Activated naive CD8-positive, alpha-beta T cell treated with anti-CD3 and anti-CD28 coated beads, Interleukin-2, amount 10 ng/mL, durations not matched to agents 7 days and 5 days (primary cell): ENCODE results near the gene TRIL. TPM values are rescaled to one million over a fixed set of nuclear protein-coding genes. Genes with fewer than 3 reads are reported as not detected.

ENCODE experiments used
- ATAC-seq: fragments of 150-1000 bp; cut with Tn5 transposase; one replicate; pipeline ENCODE4 v1.10.0; 2021; ENCODE audit warnings: low read depth, moderate library complexity
- POLR2A ChIA-PET: fragments of 350-600 bp; sonication (Branson Sonifier 250); formaldehyde crosslinking; loops from one replicate; lab custom pipeline; 2021; ENCODE audit warnings: antibody characterized with exemption; lab: Charles Lee
- DNase-seq: peaks from one replicate; pipeline ENCODE4 v3.0.0; 2021
- H3K27ac Mint-ChIP-seq: one replicate; pipeline ENCODE4 v1.8.0; 2022; ENCODE audit warnings: mild to moderate bottlenecking, mixed read lengths
- H3K27me3 Mint-ChIP-seq: one replicate; pipeline ENCODE4 v1.8.0; 2022; ENCODE audit warnings: mild to moderate bottlenecking, moderate library complexity, mixed read lengths
- H3K36me3 Mint-ChIP-seq: one replicate; pipeline ENCODE4 v1.8.0; 2021; ENCODE audit warnings: mild to moderate bottlenecking, mixed read lengths
- H3K4me1 Mint-ChIP-seq: one replicate; pipeline ENCODE4 v1.8.0; 2021; ENCODE audit warnings: mixed read lengths
- H3K4me3 Mint-ChIP-seq: one replicate; pipeline ENCODE4 v1.8.0; 2022; ENCODE audit warnings: mild to moderate bottlenecking, moderate library complexity, mixed read lengths
- H3K9me3 Mint-ChIP-seq: one replicate; pipeline ENCODE4 v1.8.0; 2021; ENCODE audit warnings: mixed read lengths
- total RNA-seq, 2 experiments: library from RNA; stranded (reverse); gene quantifications; one replicate each; pipeline ENCODE4 v1.2.3, GENCODE V29; 2021

Gene TRIL
- total RNA-seq, 2 experiments from 2014 or later: not detected

- H3K4me1 Mint-ChIP-seq: no peaks in the 10 kb centered on the region
- no peak for ATAC-seq
- H3K4me3 Mint-ChIP-seq: no peak overlapping the region
- no peaks in the 10 kb centered on the region for H3K9me3 Mint-ChIP-seq
- no peak overlapping the region for H3K27ac Mint-ChIP-seq
- POLR2A ChIA-PET: no interaction called here
- peaks cover 3% of the 10 kb centered on the region for H3K27me3 Mint-ChIP-seq
- DNase-seq: no peak
- H3K36me3 Mint-ChIP-seq: no peaks in the 10 kb centered on the region
Observed at GRCh38 chr7:28990200-28990960, 32.2 kb upstream of the TRIL start.

GRCh38 chr7:28989211-28989980 lies 31.3 kb upstream of the TRIL start:
- no peak for ATAC-seq
- Mint-ChIP-seq H3K27ac (no peak overlapping the region), H3K4me1 (no peaks in the 10 kb centered on the region), H3K27me3 (peaks cover 1% of the 10 kb centered on the region), H3K36me3 (no peaks in the 10 kb centered on the region), H3K4me3 (no peak overlapping the region), H3K9me3 (no peaks in the 10 kb centered on the region)
- POLR2A ChIA-PET: no interaction called here
- no peak for DNase-seq

GRCh38 chr7:28988810-28989209 lies 30.7 kb upstream of the TRIL start:
- POLR2A ChIA-PET: no interaction called here
- no peaks in the 10 kb centered on the region for H3K27me3 Mint-ChIP-seq
- no peaks in the 10 kb centered on the region for H3K4me1 Mint-ChIP-seq
- no peak for ATAC-seq
- H3K27ac Mint-ChIP-seq: no peak overlapping the region
- DNase-seq: no peak
- H3K9me3 Mint-ChIP-seq: no peaks in the 10 kb centered on the region
- H3K36me3 Mint-ChIP-seq: no peaks in the 10 kb centered on the region
- no peak overlapping the region for H3K4me3 Mint-ChIP-seq

- no peak overlapping the region for H3K27ac Mint-ChIP-seq
- POLR2A ChIA-PET: no interaction called here
- no peaks in the 10 kb centered on the region for H3K9me3 Mint-ChIP-seq
- H3K36me3 Mint-ChIP-seq: no peaks in the 10 kb centered on the region
- ATAC-seq (no peak), DNase-seq (no peak)
- H3K4me1 Mint-ChIP-seq: no peaks in the 10 kb centered on the region
- no peak overlapping the region for H3K4me3 Mint-ChIP-seq
- H3K27me3 Mint-ChIP-seq: no peaks in the 10 kb centered on the region
Observed at GRCh38 chr7:28988091-28988490, 30.0 kb upstream of the TRIL start.

GRCh38 chr7:28986765-28987110 lies 28.6 kb upstream of the TRIL start:
- ATAC-seq (no peak), DNase-seq (no peak)
- Mint-ChIP-seq H3K9me3 (no peaks in the 10 kb centered on the region), H3K36me3 (no peaks in the 10 kb centered on the region), H3K27ac (no peak overlapping the region), H3K4me1 (no peaks in the 10 kb centered on the region), H3K4me3 (no peak overlapping the region), H3K27me3 (no peaks in the 10 kb centered on the region)
- POLR2A ChIA-PET: no interaction called here

- H3K27ac Mint-ChIP-seq: no peak overlapping the region
- no peaks in the 10 kb centered on the region for H3K36me3 Mint-ChIP-seq
- no peaks in the 10 kb centered on the region for H3K9me3 Mint-ChIP-seq
- no peak for ATAC-seq
- POLR2A ChIA-PET: no interaction called here
- DNase-seq: no peak
- H3K4me3 Mint-ChIP-seq: no peak overlapping the region
- peaks cover 1% of the 10 kb centered on the region for H3K27me3 Mint-ChIP-seq
- H3K4me1 Mint-ChIP-seq: no peaks in the 10 kb centered on the region
Observed at GRCh38 chr7:28986028-28986764, 28.1 kb upstream of the TRIL start.

GRCh38 chr7:28984631-28985030 lies 26.5 kb upstream of the TRIL start:
- ATAC-seq (no peak), DNase-seq (no peak)
- no peak overlapping the region for H3K27ac Mint-ChIP-seq
- H3K36me3 Mint-ChIP-seq: no peaks in the 10 kb centered on the region
- no peak overlapping the region for H3K4me3 Mint-ChIP-seq
- POLR2A ChIA-PET: no interaction called here
- H3K27me3 Mint-ChIP-seq: peaks cover 6% of the 10 kb centered on the region
- no peaks in the 10 kb centered on the region for H3K9me3 Mint-ChIP-seq
- no peaks in the 10 kb centered on the region for H3K4me1 Mint-ChIP-seq

- no peaks in the 10 kb centered on the region for H3K9me3 Mint-ChIP-seq
- ATAC-seq: no peak
- no peak for DNase-seq
- H3K27me3 Mint-ChIP-seq: peaks cover 6% of the 10 kb centered on the region
- H3K4me3 Mint-ChIP-seq: no peak overlapping the region
- H3K27ac Mint-ChIP-seq: no peak overlapping the region
- POLR2A ChIA-PET: no interaction called here
- H3K36me3 Mint-ChIP-seq: no peaks in the 10 kb centered on the region
- no peaks in the 10 kb centered on the region for H3K4me1 Mint-ChIP-seq
Observed at GRCh38 chr7:28984217-28984616, 26.1 kb upstream of the TRIL start.

GRCh38 chr7:28983396-28984190 lies 25.5 kb upstream of the TRIL start:
- DNase-seq: no peak
- H3K27ac Mint-ChIP-seq: no peak overlapping the region

GRCh38 chr7:28981161-28981465 lies 23.0 kb upstream of the TRIL start:
- DNase-seq: no peak
- H3K27ac Mint-ChIP-seq: no peak overlapping the region

More at GRCh38 chr7:28983396-28984190, 25.5 kb upstream of the TRIL start:
- H3K36me3 Mint-ChIP-seq: no peaks in the 10 kb centered on the region
- peaks cover 6% of the 10 kb centered on the region for H3K27me3 Mint-ChIP-seq
- POLR2A ChIA-PET: no interaction called here
- no peak for ATAC-seq
- no peaks in the 10 kb centered on the region for H3K9me3 Mint-ChIP-seq
- no peak overlapping the region for H3K4me3 Mint-ChIP-seq
- H3K4me1 Mint-ChIP-seq: no peaks in the 10 kb centered on the region

GRCh38 chr7:28980451-28981160 lies 22.5 kb upstream of the TRIL start:
- DNase-seq (no peak), ATAC-seq (no peak)
- no peak overlapping the region for H3K27ac Mint-ChIP-seq
- no peaks in the 10 kb centered on the region for H3K36me3 Mint-ChIP-seq
- no peaks in the 10 kb centered on the region for H3K9me3 Mint-ChIP-seq
- POLR2A ChIA-PET: no interaction called here
- H3K4me3 Mint-ChIP-seq: no peak overlapping the region
- peaks cover 6% of the 10 kb centered on the region for H3K27me3 Mint-ChIP-seq
- no peaks in the 10 kb centered on the region for H3K4me1 Mint-ChIP-seq

More at GRCh38 chr7:28981161-28981465, 23.0 kb upstream of the TRIL start:
- H3K4me3 Mint-ChIP-seq: no peak overlapping the region
- no peaks in the 10 kb centered on the region for H3K36me3 Mint-ChIP-seq
- ATAC-seq: no peak
- no peaks in the 10 kb centered on the region for H3K4me1 Mint-ChIP-seq
- POLR2A ChIA-PET: no interaction called here
- no peaks in the 10 kb centered on the region for H3K9me3 Mint-ChIP-seq
- peaks cover 6% of the 10 kb centered on the region for H3K27me3 Mint-ChIP-seq

GRCh38 chr7:28979776-28980175 lies 21.6 kb upstream of the TRIL start:
- DNase-seq (no peak), ATAC-seq (no peak)
- H3K27ac Mint-ChIP-seq: no peak overlapping the region
- H3K4me1 Mint-ChIP-seq: no peaks in the 10 kb centered on the region
- no peaks in the 10 kb centered on the region for H3K9me3 Mint-ChIP-seq
- H3K4me3 Mint-ChIP-seq: no peak overlapping the region
- POLR2A ChIA-PET: no interaction called here
- peaks cover 6% of the 10 kb centered on the region for H3K27me3 Mint-ChIP-seq
- no peaks in the 10 kb centered on the region for H3K36me3 Mint-ChIP-seq

GRCh38 chr7:28977881-28978280 lies 19.8 kb upstream of the TRIL start:
- Mint-ChIP-seq H3K9me3 (peaks cover 7% of the 10 kb centered on the region), H3K4me1 (no peaks in the 10 kb centered on the region), H3K27me3 (peaks cover 6% of the 10 kb centered on the region), H3K4me3 (no peak overlapping the region), H3K36me3 (no peaks in the 10 kb centered on the region), H3K27ac (no peak overlapping the region)
- no peak for DNase-seq
- POLR2A ChIA-PET: no interaction called here
- no peak for ATAC-seq
